H1 (cell line): Measurements from ENCODE around the gene STARD13. TPM values are rescaled to one million over a fixed set of nuclear protein-coding genes. Genes with fewer than 3 reads are reported as not detected.

Experiments used
- CTCF ChIA-PET: fragments of 300-600 bp; sonication (Branson Sonifier 250); formaldehyde crosslinking; loops from one replicate; lab custom pipeline; 2021; ENCODE audit not compliant: partially characterized antibody; lab: Charles Lee
- POLR2A ChIA-PET: fragments of 300-600 bp; sonication (Branson Sonifier 250); formaldehyde crosslinking; loops from one replicate; lab custom pipeline; 2021; ENCODE audit warnings: inconsistent platforms; ENCODE audit not compliant: partially characterized antibody; lab: Charles Lee
- DNase-seq, 2 experiments: peaks; one replicate each; pipeline versions ENCODE4 v3.0.0 to v3.0.0-alpha.2; 2010 to 2022; ENCODE audit warnings: low spot score in 2 of 2, low read depth in 1 of 2, mixed read lengths in 1 of 2
- FAIRE-seq: peaks from 2 replicates; lab custom pipeline; 2011; peaks lifted over from hg19 to GRCh38; lab: Jason Lieb, UNC
- H2AFZ ChIP-seq: 2 replicates; pipeline ENCODE4 v1.8.1; 2012; ENCODE audit warnings: low read length, inconsistent platforms
- H2AK5ac ChIP-seq: 2 replicates; pipeline ENCODE4 v1.6.1; 2013; ENCODE audit warnings: low read depth, low read length
- H2BK120ac ChIP-seq: replicated peaks from 2 replicates; pipeline ENCODE3; 2013; ENCODE audit warnings: low read depth, low read length, inconsistent platforms
- H2BK12ac ChIP-seq: 2 replicates; pipeline ENCODE4 v1.6.1; 2013; ENCODE audit warnings: low read depth, low read length
- H2BK15ac ChIP-seq: 2 replicates; pipeline ENCODE4 v1.6.1; 2013; ENCODE audit warnings: low read length
- H2BK20ac ChIP-seq: 2 replicates; pipeline ENCODE4 v1.6.1; 2013; ENCODE audit warnings: low read length
- H2BK5ac ChIP-seq: 2 replicates; pipeline ENCODE4 v1.6.1; 2013; ENCODE audit warnings: low read depth, low read length
- H3K14ac ChIP-seq: 2 replicates; pipeline ENCODE4 v1.6.1; 2013; ENCODE audit warnings: inconsistent platforms; ENCODE audit not compliant: insufficient read length
- H3K18ac ChIP-seq: 2 replicates; pipeline ENCODE4 v1.6.1; 2013; ENCODE audit warnings: low read length; ENCODE audit errors: extremely low read depth
- H3K23ac ChIP-seq: 2 replicates; pipeline ENCODE4 v1.6.1; 2013; ENCODE audit warnings: inconsistent platforms; ENCODE audit not compliant: insufficient read length
- H3K23me2 ChIP-seq: 2 replicates; pipeline ENCODE4 v1.6.1; 2013; ENCODE audit warnings: low read depth, low read length
- H3K27ac ChIP-seq: 2 replicates; pipeline ENCODE4 v1.6.1; 2011; ENCODE audit warnings: low read depth, low read length, inconsistent platforms
- H3K27me3 ChIP-seq, 4 experiments: replicated peaks in 1 of 4; 1 replicate in 1 of 4; 2 replicates in 3 of 4; pipeline versions ENCODE4 v1.6.1 to v1.8.1; 2011 to 2013; ENCODE audit warnings: low read length in 3 of 4, mild to moderate bottlenecking in 3 of 4, inconsistent platforms in 2 of 4, mixed read lengths in 2 of 4, moderate library complexity in 1 of 4; ENCODE audit not compliant: control insufficient read depth in 3 of 4, insufficient read depth in 3 of 4; ENCODE audit errors: extremely low read depth in 1 of 4
- H3K36me3 ChIP-seq, 4 experiments: 2 replicates each; pipeline versions ENCODE4 v1.6.1 to v1.8.1; 2011 to 2013; ENCODE audit warnings: mild to moderate bottlenecking in 4 of 4, low read length in 3 of 4, moderate library complexity in 2 of 4, control low read depth in 1 of 4, inconsistent platforms in 1 of 4; ENCODE audit not compliant: insufficient read depth in 4 of 4, control insufficient read depth in 2 of 4
- H3K4ac ChIP-seq: replicated peaks from 2 replicates; pipeline ENCODE3; 2013; ENCODE audit warnings: low read length, low read depth, mixed read lengths, inconsistent platforms; ENCODE audit not compliant: insufficient read length
- H3K4me1 ChIP-seq, 4 experiments: replicated peaks in 1 of 4; 1 replicate in 1 of 4; 2 replicates in 3 of 4; pipeline versions ENCODE4 v1.6.1 to v1.8.1; 2011 to 2013; ENCODE audit warnings: low read length in 3 of 4, inconsistent platforms in 2 of 4, mixed read lengths in 1 of 4; ENCODE audit not compliant: insufficient read depth in 4 of 4, control insufficient read depth in 3 of 4
- H3K4me2 ChIP-seq, 2 experiments: 2 replicates each; pipeline versions ENCODE4 v1.6.1 to v1.8.1; 2011 to 2013; ENCODE audit warnings: low read depth in 2 of 2, low read length in 2 of 2, control low read depth in 1 of 2, inconsistent platforms in 1 of 2, mild to moderate bottlenecking in 1 of 2; ENCODE audit not compliant: insufficient read depth in 1 of 2
- H3K4me3 ChIP-seq, 4 experiments: fragments of 200-600, 300-600 bp in 1 of 4; sonication (generic), shearing (Covaris generic), sonication (Bioruptor Twin) in 1 of 4; 2 replicates each; pipeline versions ENCODE4 v1.5.1 to v1.8.1; 2011 to 2016; ENCODE audit warnings: low read length in 4 of 4, low read depth in 3 of 4, control low read depth in 2 of 4, inconsistent platforms in 2 of 4, mild to moderate bottlenecking in 2 of 4, mixed read lengths in 1 of 4, moderate library complexity in 1 of 4; ENCODE audit not compliant: insufficient read depth in 2 of 4; ENCODE audit errors: extremely low read depth in 1 of 4
- H3K56ac ChIP-seq: replicated peaks from 2 replicates; pipeline ENCODE3; 2013; ENCODE audit warnings: low read depth, mild to moderate bottlenecking, mixed read lengths, low read length, inconsistent platforms; ENCODE audit not compliant: insufficient read length
- H3K79me1 ChIP-seq: 2 replicates; pipeline ENCODE4 v1.6.1; 2013; ENCODE audit warnings: low read depth, low read length, control low read depth
- H3K79me2 ChIP-seq, 2 experiments: 2 replicates each; pipeline versions ENCODE4 v1.6.1 to v1.8.1; 2012 to 2013; ENCODE audit warnings: low read length in 2 of 2, mild to moderate bottlenecking in 2 of 2, inconsistent platforms in 1 of 2; ENCODE audit not compliant: insufficient read depth in 2 of 2, control insufficient read depth in 1 of 2
- H3K9ac ChIP-seq, 4 experiments: replicated peaks in 1 of 4; 1 replicate in 1 of 4; 2 replicates in 3 of 4; pipeline versions ENCODE4 v1.6.1 to v1.8.1; 2011 to 2013; ENCODE audit warnings: low read depth in 3 of 4, low read length in 3 of 4, control low read depth in 2 of 4, mild to moderate bottlenecking in 2 of 4, moderate library complexity in 2 of 4, inconsistent platforms in 1 of 4; ENCODE audit errors: extremely low read depth in 1 of 4
- H3K9me3 ChIP-seq, 2 experiments: 2 replicates each; pipeline versions ENCODE4 v1.6.1 to v1.8.1; 2012 to 2013; ENCODE audit warnings: mild to moderate bottlenecking in 2 of 2, moderate library complexity in 2 of 2, control low read depth in 1 of 2, inconsistent platforms in 1 of 2, low read depth in 1 of 2, low read length in 1 of 2, mixed read lengths in 1 of 2; ENCODE audit not compliant: insufficient read depth in 2 of 2
- H4K20me1 ChIP-seq, 2 experiments: replicated peaks in 1 of 2; 2 replicates each; pipeline versions ENCODE3 to v1.8.1; 2011 to 2013; ENCODE audit warnings: inconsistent platforms in 2 of 2, low read length in 2 of 2, mild to moderate bottlenecking in 1 of 2; ENCODE audit not compliant: insufficient read depth in 2 of 2, control insufficient read depth in 1 of 2
- H4K5ac ChIP-seq: 2 replicates; pipeline ENCODE4 v1.6.1; 2013; ENCODE audit warnings: low read length, low read depth, mixed read lengths, inconsistent platforms; ENCODE audit not compliant: insufficient read length
- H4K8ac ChIP-seq: 2 replicates; pipeline ENCODE4 v1.8.0; 2013; ENCODE audit warnings: mild to moderate bottlenecking, moderate library complexity, low read length, inconsistent platforms; ENCODE audit not compliant: insufficient read depth; ENCODE audit errors: extremely low read depth
- H4K91ac ChIP-seq: replicated peaks from 2 replicates; pipeline ENCODE3; 2013; ENCODE audit warnings: low read length, mixed read lengths, inconsistent platforms; ENCODE audit not compliant: insufficient read length
- BRCA1 ChIP-seq: IDR thresholded peaks from 2 replicates; pipeline ENCODE4 v1.6.1; 2012; ENCODE audit warnings: low read depth, low read length, improper control_type of control experiment
- CEBPB ChIP-seq: IDR thresholded peaks from 2 replicates; pipeline ENCODE4 v1.6.1; 2012; ENCODE audit warnings: low read depth, low read length
- CREB1 ChIP-seq: IDR thresholded peaks from 2 replicates; pipeline ENCODE4 v1.6.1; 2012; ENCODE audit warnings: inconsistent platforms
- CTBP2 ChIP-seq: IDR thresholded peaks from 2 replicates; pipeline ENCODE4 v1.7.0; 2011; ENCODE audit warnings: borderline replicate concordance, mild to moderate bottlenecking, moderate library complexity, mixed read lengths, low read length; ENCODE audit not compliant: insufficient read depth, insufficient read length
- HDAC2 ChIP-seq, 2 experiments: fragments of 300-600 bp in 1 of 2; sonication (generic) in 1 of 2; IDR thresholded peaks; 2 replicates each; pipeline ENCODE4 v1.6.1; 2011 to 2012; ENCODE audit warnings: low read depth in 2 of 2, low read length in 2 of 2, mild to moderate bottlenecking in 2 of 2, moderate library complexity in 2 of 2, borderline replicate concordance in 1 of 2, inconsistent platforms in 1 of 2
- KDM1A ChIP-seq: fragments of 200-600, 300-600 bp; sonication (generic); IDR thresholded peaks from 2 replicates; pipeline ENCODE4 v1.7.1; 2016; ENCODE audit warnings: mild to moderate bottlenecking, low read length, borderline replicate concordance
- KDM5A ChIP-seq: fragments of 200-600 bp; IDR thresholded peaks from 2 replicates; pipeline ENCODE4 v1.7.1; 2012; ENCODE audit warnings: mild to moderate bottlenecking, low read length, inconsistent platforms, mixed read lengths
- MAFK ChIP-seq: IDR thresholded peaks from 2 replicates; pipeline ENCODE4 v1.6.1; 2012; ENCODE audit warnings: low read depth, mild to moderate bottlenecking, improper control_type of control experiment, low read length
- PHF8 ChIP-seq: fragments of 200-600 bp; sonication (generic); conservative IDR thresholded peaks from 2 replicates; pipeline ENCODE4 v1.7.1; 2012; ENCODE audit warnings: low read depth, mild to moderate bottlenecking, inconsistent platforms, low read length, moderate library complexity
- POLR2A ChIP-seq, 2 experiments: IDR thresholded peaks; 1 replicate in 1 of 2; 2 replicates in 1 of 2; pipeline ENCODE4 v1.6.1; 2011; ENCODE audit warnings: low read depth in 2 of 2, low read length in 2 of 2, mild to moderate bottlenecking in 2 of 2; ENCODE audit errors: control extremely low read depth in 1 of 2
- SIN3A ChIP-seq, 2 experiments: IDR thresholded peaks in 1 of 2; conservative IDR thresholded peaks in 1 of 2; 2 replicates each; pipeline ENCODE4 v1.6.1; 2011 to 2012; ENCODE audit warnings: low read length in 2 of 2, improper control_type of control experiment in 1 of 2, low read depth in 1 of 2, mild to moderate bottlenecking in 1 of 2
- TAF1 ChIP-seq: IDR thresholded peaks from 2 replicates; pipeline ENCODE4 v1.6.1; 2011; ENCODE audit warnings: mild to moderate bottlenecking, low read depth, low read length
- ZNF274 ChIP-seq: IDR thresholded peaks from 2 replicates; pipeline ENCODE4 v1.7.0; 2012; ENCODE audit warnings: low read length, borderline replicate concordance; ENCODE audit errors: extremely low read depth
- WGBS, 2 experiments: shearing (Covaris generic) in 1 of 2; methylation state at CpG; one replicate each; pipeline versions ENCODE4 v1.1.6 to v1.1.7; 2013 to 2015; ENCODE audit warnings: low lambda C conversion rate in 2 of 2, mixed read lengths in 2 of 2, inconsistent platforms in 1 of 2, low coverage in 1 of 2, missing lambda C conversion rate in 1 of 2; ENCODE audit not compliant: insufficient replicate concordance in 2 of 2, insufficient coverage in 1 of 2, insufficient read length in 1 of 2; ENCODE audit errors: extremely low coverage in 1 of 2, missing lambda C conversion rate in 1 of 2; 5-methylcytosine and 5-hydroxymethylcytosine counted together
- polyA plus RNA-seq, 7 experiments: library from polyadenylated mRNA; depleted of rRNA in 3 of 7; stranded (reverse) in 5 of 7; unstranded in 2 of 7; fragments of >200 nt in 5 of 7; fragments of 200-250 nt in 2 of 7; gene quantifications; 1 replicate in 5 of 7; 2 replicates in 1 of 7; 4 replicates in 1 of 7; pipeline versions ENCODE4 v1.2.1 to v1.2.3, GENCODE V29; 2011 to 2013; ENCODE audit warnings: missing spikeins in 2 of 7, mixed read lengths in 2 of 7
- total RNA-seq: library from RNA; stranded (reverse); fragmentation: NEBNext Ultra II Directional; extraction: Animal tissue kit (Norgen Biotek cat#: 25700); gene quantifications from 2 replicates; pipeline ENCODE4 v1.2.1, GENCODE V29; 2021

The STARD13 gene
- total and polyA plus RNA-seq, 2 of the 8 experiments (the other 6 are each of a cell fraction or from before 2014, with no cell fraction given): 0.82 to 2.9 TPM

- no peak overlapping the region for H2AFZ ChIP-seq
- H2BK15ac ChIP-seq: no peak overlapping the region
- H2BK5ac ChIP-seq: no peak overlapping the region
- no peak overlapping the region for H2BK120ac ChIP-seq
- 89% methylated on average over 8 of the region's 8 CpGs; no CpG with 5 or more reads in 1 of the 2 experiments for WGBS, 2 experiments
- H3K79me1 ChIP-seq: no peaks in the 10 kb centered on the region
- H2AK5ac ChIP-seq: 0 out of 2 replicates have a peak overlapping the region, but pooled peaks have one; percentile 29
- no peaks in the 10 kb centered on the region for H3K36me3 ChIP-seq
- H3K27ac ChIP-seq: no peak overlapping the region
- no peak overlapping the region for H3K18ac ChIP-seq
- H3K9me3 ChIP-seq: no peaks in the 10 kb centered on the region
- no peaks in the 10 kb centered on the region for H3K27me3 ChIP-seq
- no peak overlapping the region for H2BK20ac ChIP-seq
- H3K4me2 ChIP-seq: no peak overlapping the region
- H3K14ac ChIP-seq: no peak overlapping the region
- H3K4me1 ChIP-seq: peaks cover 0 to 4% (median 2%) of the 10 kb centered on the region in 4 experiments; a peak in 4 of 7 replicates
- no peak overlapping the region for H4K5ac ChIP-seq
- ChIA-PET CTCF (interaction anchor here (0.8 to 1.5 kb wide), 2 partner anchors 8 to 25 kb away, joined by 3 read pairs; no protein-coding TSS in a partner anchor), POLR2A (no interaction called here)
- H3K9ac ChIP-seq: no peak overlapping the region
- H4K8ac ChIP-seq: no peak overlapping the region
- FAIRE-seq (no peak), DNase-seq (no peak)
- no peak overlapping the region for H4K91ac ChIP-seq
- H4K20me1 ChIP-seq: no peaks in the 10 kb centered on the region
- no peak overlapping the region for H3K56ac ChIP-seq
- no peaks in the 10 kb centered on the region for H3K79me2 ChIP-seq
- H3K23me2 ChIP-seq: no peaks in the 10 kb centered on the region
- H2BK12ac ChIP-seq: no peak overlapping the region
- H3K23ac ChIP-seq: no peak overlapping the region
- no peak overlapping the region for H3K4me3 ChIP-seq
- no peak overlapping the region for H3K4ac ChIP-seq
- TF ChIP-seq CEBPB: no peak
- no peak for TF ChIP-seq POLR2A (IDR thresholded peaks at IDR 0.05; ENCODE audit: control extremely low read depth in 1 of 2, low read depth in 2 of 2, low read length in 2 of 2)
- TF ChIP-seq CTBP2: no peak
- no peak for TF ChIP-seq PHF8
- no peak for TF ChIP-seq MAFK
- TF ChIP-seq ZNF274: no peak
- no peak for TF ChIP-seq BRCA1
- no peak for TF ChIP-seq HDAC2 (IDR thresholded peaks at IDR 0.05; ENCODE audit: borderline replicate concordance in 1 of 2, low read depth in 2 of 2, low read length in 2 of 2)
- no peak for TF ChIP-seq KDM5A
- no peak for TF ChIP-seq TAF1
- no peak for TF ChIP-seq SIN3A (conservative IDR thresholded peaks at IDR 0.05 in 1 of 2, IDR thresholded peaks at IDR 0.05 in 1 of 2; ENCODE audit: low read depth in 1 of 2, low read length in 2 of 2)
- no peak for TF ChIP-seq KDM1A
- no peak for TF ChIP-seq CREB1
These were observed 82.8 kb downstream of the STARD13 start for GRCh38 chr13:33202644-33203169.
